ENCODE measurements around the gene ROCK2. TPM values are rescaled to one million over a fixed set of nuclear protein-coding genes. Genes with fewer than 3 reads are reported as not detected.
A peak's percentile ranks its signal among the peaks of the same experiment; 100 is the strongest.

ROCK2 gene
- total RNA-seq, 4 donors from 2014 or later: 21.8 to 54.0 (median 26.6) TPM

GRCh38 chr2:11154016-11154922, 190.2 kb downstream of the ROCK2 start:
- TF ChIP-seq POLR2AphosphoS5 (IDR thresholded peaks at IDR 0.05) (peak in 1 of 3 donors; percentile 30), CTCF (IDR thresholded peaks at IDR 0.05) (no peak)

GRCh38 chr2:11152591-11152990, 191.8 kb downstream of the ROCK2 start:
- no peak overlapping the region for H3K27ac ChIP-seq

More at GRCh38 chr2:11154016-11154922, 190.2 kb downstream of the ROCK2 start:
- Histone ChIP-seq H3K9me3 (no peaks in the 10 kb centered on the region), H3K27ac (peak overlapping the region; percentile 85), H3K4me1 (peaks cover 35% of the 10 kb centered on the region), H3K4me3 (peak overlapping the region; percentile 47), H3K27me3 (no peaks in the 10 kb centered on the region), H3K36me3 (no peaks in the 10 kb centered on the region)
- WGBS: 52% methylated on average over 34 of the region's 35 CpGs
- DNase-seq (ENCODE audit: low spot score in 2 of 2): peak; percentile 67 to 79

GRCh38 chr2:11147263-11147662, 197.2 kb downstream of the ROCK2 start:
- H3K4me1 ChIP-seq: no peaks in the 10 kb centered on the region
- TF ChIP-seq POLR2AphosphoS5 (IDR thresholded peaks at IDR 0.05) (no peak), POLR2A (IDR thresholded peaks at IDR 0.05) (no peak), EP300 (IDR thresholded peaks at IDR 0.05) (no peak), CTCF (IDR thresholded peaks at IDR 0.05) (no peak)
- peaks cover 6% of the 10 kb centered on the region for H3K27me3 ChIP-seq
- no peaks in the 10 kb centered on the region for H3K36me3 ChIP-seq
- H3K4me3 ChIP-seq: no peak overlapping the region
- DNase-seq (ENCODE audit: low spot score in 2 of 2): no peak
- H3K9me3 ChIP-seq: no peaks in the 10 kb centered on the region
- no peak overlapping the region for H3K27ac ChIP-seq
- WGBS: 47% methylated on average over 2 of the region's 3 CpGs

More at GRCh38 chr2:11152591-11152990, 191.8 kb downstream of the ROCK2 start:
- Histone ChIP-seq H3K27me3 (no peaks in the 10 kb centered on the region), H3K36me3 (no peaks in the 10 kb centered on the region), H3K4me1 (peaks cover 30% of the 10 kb centered on the region), H3K9me3 (no peaks in the 10 kb centered on the region), H3K4me3 (no peak overlapping the region)
- DNase-seq (ENCODE audit: low spot score in 2 of 2): no peak
- TF ChIP-seq EP300 (IDR thresholded peaks at IDR 0.05): no peak
- WGBS: 96% methylated on average over 6 of the region's 6 CpGs

GRCh38 chr2:11146076-11146475, 198.4 kb downstream of the ROCK2 start:
- Histone ChIP-seq H3K9me3 (no peaks in the 10 kb centered on the region), H3K27me3 (peaks cover 6% of the 10 kb centered on the region), H3K4me1 (no peaks in the 10 kb centered on the region), H3K4me3 (no peak overlapping the region), H3K27ac (no peak overlapping the region), H3K36me3 (no peaks in the 10 kb centered on the region)
- 84% methylated on average over 3 of the region's 3 CpGs for WGBS
- TF ChIP-seq CTCF (IDR thresholded peaks at IDR 0.05) (no peak), POLR2A (IDR thresholded peaks at IDR 0.05) (no peak), EP300 (IDR thresholded peaks at IDR 0.05) (no peak), POLR2AphosphoS5 (IDR thresholded peaks at IDR 0.05) (no peak)
- DNase-seq (ENCODE audit: low spot score in 2 of 2): no peak

- H3K36me3 ChIP-seq: no peaks in the 10 kb centered on the region
- no peaks in the 10 kb centered on the region for H3K4me1 ChIP-seq
- H3K27ac ChIP-seq: no peak overlapping the region
- 78% methylated on average over 1 of the region's 1 CpG for WGBS
- H3K9me3 ChIP-seq: no peaks in the 10 kb centered on the region
- peaks cover 6% of the 10 kb centered on the region for H3K27me3 ChIP-seq
- DNase-seq (ENCODE audit: low spot score in 2 of 2): no peak
- H3K4me3 ChIP-seq: no peak overlapping the region
- TF ChIP-seq CTCF (IDR thresholded peaks at IDR 0.05) (no peak), POLR2A (IDR thresholded peaks at IDR 0.05) (no peak), POLR2AphosphoS5 (IDR thresholded peaks at IDR 0.05) (no peak), EP300 (IDR thresholded peaks at IDR 0.05) (no peak)
Measured at GRCh38 chr2:11145350-11145749, 199.1 kb downstream of the ROCK2 start.
